CD4-positive, alpha-beta memory T cell (primary cell): Measurements from ENCODE around the gene EDEM2. TPM values are rescaled to one million over a fixed set of nuclear protein-coding genes. Genes with fewer than 3 reads are reported as not detected.
"Not testable (repeated sequence)": the region's sequence is repeated elsewhere in the genome, so short reads cannot be mapped to it uniquely, and the experiment has no call there.

Experiments
- CTCF ChIA-PET: fragments of 350-600 bp; sonication (Branson Sonifier 250); formaldehyde crosslinking; loops from one replicate; lab custom pipeline; 2021; ENCODE audit warnings: inconsistent platforms; ENCODE audit not compliant: partially characterized antibody; lab: Charles Lee
- POLR2A ChIA-PET: fragments of 350-600 bp; sonication (Branson Sonifier 250); formaldehyde crosslinking; loops from one replicate; lab custom pipeline; 2021; ENCODE audit not compliant: partially characterized antibody; lab: Charles Lee
- DNase-seq, 5 donors: peaks; one replicate each; pipeline versions ENCODE4 v3.0.0 to v3.0.0-alpha.2; 2020 to 2022; ENCODE audit warnings: mixed read lengths in 1 of 5
- H3K27ac ChIP-seq: one replicate; pipeline ENCODE4 v1.7.0; 2013; ENCODE audit warnings: low read depth, low read length
- H3K27me3 ChIP-seq: 2 replicates; pipeline ENCODE4 v1.7.0; 2013; ENCODE audit warnings: mild to moderate bottlenecking, low read length, moderate library complexity; ENCODE audit not compliant: insufficient read depth
- H3K36me3 ChIP-seq: 2 replicates; pipeline ENCODE4 v1.7.0; 2013; ENCODE audit warnings: mild to moderate bottlenecking, low read length, moderate library complexity; ENCODE audit not compliant: insufficient read depth
- H3K4me1 ChIP-seq: 2 replicates; pipeline ENCODE4 v1.7.0; 2013; ENCODE audit warnings: mild to moderate bottlenecking, low read length, moderate library complexity; ENCODE audit not compliant: insufficient read depth
- H3K4me3 ChIP-seq, 2 donors: one replicate each; pipeline ENCODE4 v1.7.0; 2013; ENCODE audit warnings: low read length in 2 of 2, mild to moderate bottlenecking in 1 of 2
- H3K9me3 ChIP-seq, 2 donors: one replicate each; pipeline ENCODE4 v1.7.0; 2013; ENCODE audit warnings: low read length in 2 of 2, control low read depth in 1 of 2; ENCODE audit not compliant: control insufficient read depth in 1 of 2
- H3K27ac Mint-ChIP-seq, 7 donors: one replicate each; pipeline ENCODE4 v1.8.0; 2020 to 2021; ENCODE audit warnings: mixed read lengths in 7 of 7, mild to moderate bottlenecking in 6 of 7, inconsistent platforms in 3 of 7, moderate library complexity in 3 of 7
- H3K27me3 Mint-ChIP-seq, 2 donors: one replicate each; pipeline ENCODE4 v1.8.0; 2020 to 2021; ENCODE audit warnings: mixed read lengths in 2 of 2
- H3K36me3 Mint-ChIP-seq, 2 donors: one replicate each; pipeline ENCODE4 v1.8.0; 2020 to 2021; ENCODE audit warnings: mixed read lengths in 2 of 2, inconsistent platforms in 1 of 2, mild to moderate bottlenecking in 1 of 2
- H3K4me1 Mint-ChIP-seq, 4 donors: one replicate each; pipeline ENCODE4 v1.8.0; 2020 to 2021; ENCODE audit warnings: mixed read lengths in 4 of 4, mild to moderate bottlenecking in 1 of 4
- H3K4me3 Mint-ChIP-seq, 8 donors: one replicate each; pipeline ENCODE4 v1.8.0; 2020 to 2021; ENCODE audit warnings: mixed read lengths in 8 of 8, mild to moderate bottlenecking in 7 of 8, moderate library complexity in 6 of 8, inconsistent platforms in 3 of 8
- H3K9me3 Mint-ChIP-seq, 8 donors: one replicate each; pipeline ENCODE4 v1.8.0; 2020 to 2021; ENCODE audit warnings: mixed read lengths in 8 of 8, mild to moderate bottlenecking in 5 of 8, inconsistent platforms in 3 of 8, moderate library complexity in 1 of 8
- intact Hi-C: fragments of 100-400 bp; cut with micrococcal nuclease; formaldehyde crosslinking; loops from one replicate; pipeline ENCODE4 v1.15.1; 2023
- polyA plus RNA-seq, 2 donors: library from polyadenylated mRNA; unstranded; fragments of 300-500 nt; fragmentation: Illumina TruSeq; gene quantifications; one replicate each; pipeline ENCODE4 v1.2.3, GENCODE V29; 2021
- total RNA-seq, 2 experiments: library from RNA; stranded (reverse); gene quantifications; one replicate each; pipeline ENCODE4 v1.2.3, GENCODE V29; 2021

EDEM2 gene, protein sequence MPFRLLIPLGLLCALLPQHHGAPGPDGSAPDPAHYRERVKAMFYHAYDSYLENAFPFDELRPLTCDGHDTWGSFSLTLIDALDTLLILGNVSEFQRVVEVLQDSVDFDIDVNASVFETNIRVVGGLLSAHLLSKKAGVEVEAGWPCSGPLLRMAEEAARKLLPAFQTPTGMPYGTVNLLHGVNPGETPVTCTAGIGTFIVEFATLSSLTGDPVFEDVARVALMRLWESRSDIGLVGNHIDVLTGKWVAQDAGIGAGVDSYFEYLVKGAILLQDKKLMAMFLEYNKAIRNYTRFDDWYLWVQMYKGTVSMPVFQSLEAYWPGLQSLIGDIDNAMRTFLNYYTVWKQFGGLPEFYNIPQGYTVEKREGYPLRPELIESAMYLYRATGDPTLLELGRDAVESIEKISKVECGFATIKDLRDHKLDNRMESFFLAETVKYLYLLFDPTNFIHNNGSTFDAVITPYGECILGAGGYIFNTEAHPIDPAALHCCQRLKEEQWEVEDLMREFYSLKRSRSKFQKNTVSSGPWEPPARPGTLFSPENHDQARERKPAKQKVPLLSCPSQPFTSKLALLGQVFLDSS
- total RNA-seq, result 10 to 100 TPM; 27.2 to 27.6 TPM
- 10 to 100 TPM; 52.1 to 62.1 TPM for polyA plus RNA-seq

DNA sequence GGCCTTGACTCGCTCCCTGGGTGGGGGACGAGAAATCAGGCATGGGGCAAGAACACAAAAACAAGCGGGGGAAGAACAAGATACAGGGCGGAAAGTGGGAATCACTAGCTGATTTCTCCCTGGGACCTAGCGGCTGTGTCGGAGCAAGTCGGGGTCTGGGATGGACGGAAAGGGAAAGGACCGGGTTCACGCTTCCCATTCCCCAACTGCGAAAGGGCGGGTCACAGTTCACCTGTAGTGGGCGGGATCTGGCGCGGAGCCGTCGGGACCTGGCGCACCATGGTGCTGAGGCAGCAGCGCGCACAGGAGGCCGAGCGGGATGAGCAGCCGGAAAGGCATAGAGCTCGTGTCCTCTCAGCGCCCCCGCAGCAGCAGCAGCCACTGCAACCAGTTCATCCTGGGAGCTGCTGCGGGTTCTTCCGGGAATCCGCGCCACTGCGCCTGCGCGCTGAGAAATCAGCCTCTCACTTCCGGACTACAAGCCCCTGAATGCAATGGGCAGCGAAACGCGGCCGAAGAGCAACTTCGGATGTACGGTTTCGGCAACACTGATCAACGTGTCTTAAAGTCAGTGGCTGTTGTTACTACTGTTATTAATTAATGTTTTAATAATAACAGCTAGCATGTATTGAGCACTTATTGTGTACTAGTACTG, at the start of gene EDEM2:
Gene EDEM2 (minus strand): TSS at position 417 of the 655 bp plus-strand sequence. CDS start 78 bp downstream, at position 339.
- H3K9me3 ChIP-seq, result no peaks in the 10 kb centered on the region
- Mint-ChIP-seq H3K4me3 (peak within 1 kb of the TSS; percentile 91 to 99 (median 98)), H3K4me1 (peaks cover 25 to 46% (median 35%) of the 10 kb centered on the region in 4 donors), H3K27ac (peak within 1 kb of the TSS; percentile 85 to 98 (median 96)), H3K36me3 (peaks cover 10 to 35% of the 10 kb centered on the region in 2 donors), H3K9me3 (no peaks in the 10 kb centered on the region), H3K27me3 (no peaks in the 10 kb centered on the region)
- ChIA-PET CTCF (interaction anchor here (0.9 to 4.5 kb wide), 8 partner anchors 15 to 807 kb away, joined by 3 to 57 read pairs (median 6); partner anchors contain the start of gene SCAND1), POLR2A (interaction anchor here (1.0 to 4.0 kb wide), 17 partner anchors 10 to 655 kb away, joined by 3 to 33 read pairs (median 5); partner anchors contain the start of genes CPNE1, EIF6, GGT7 and MMP24OS)
- intact Hi-C loops, result loop anchor here (1.0 to 5.0 kb wide), 3 partner anchors 55 to 322 kb away; partner anchors contain the start of genes GGT7, NCOA6 and TRPC4AP
- peaks cover 29% of the 10 kb centered on the region for H3K4me1 ChIP-seq
- H3K4me3 ChIP-seq, result peak within 1 kb of the TSS; percentile 70
- peaks cover 15% of the 10 kb centered on the region for H3K36me3 ChIP-seq
- peak; percentile 92 to 94 (median 93) for DNase-seq
- no peaks in the 10 kb centered on the region for H3K27me3 ChIP-seq
- H3K27ac ChIP-seq, result peak within 1 kb of the TSS; percentile 70

DNA sequence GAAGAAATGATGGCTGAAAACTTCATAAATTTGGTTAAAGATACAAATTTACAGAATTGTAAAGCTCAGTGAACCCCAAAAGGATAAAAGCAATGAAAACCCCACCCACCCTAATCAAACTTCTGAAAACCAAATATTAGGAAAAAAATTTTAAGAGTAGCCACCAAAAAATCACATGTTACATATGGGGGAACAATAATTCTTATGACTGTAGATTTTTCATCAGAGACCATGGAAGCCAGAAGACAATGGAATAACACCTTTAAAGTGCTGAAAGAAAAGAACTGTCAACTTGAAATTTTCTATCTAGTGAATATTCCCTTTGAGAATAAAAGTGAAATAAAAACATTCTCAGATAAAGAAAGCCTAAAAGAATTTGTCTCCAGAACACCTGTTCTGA, 49.2 kb upstream of the EDEM2 start:
- no peaks in the 10 kb centered on the region for H3K9me3 ChIP-seq
- no peaks in the 10 kb centered on the region for H3K27me3 ChIP-seq
- H3K27ac ChIP-seq, result no peak overlapping the region
- ChIA-PET POLR2A (no interaction called here), CTCF (interaction anchor here (0.6 to 1.1 kb wide), 2 partner anchors 30 to 100 kb away, joined by 3 to 4 read pairs; no protein-coding TSS in a partner anchor)
- no peak overlapping the region for H3K4me3 ChIP-seq
- Mint-ChIP-seq H3K4me1 (no peaks in the 10 kb centered on the region), H3K36me3 (peaks cover 23 to 48% of the 10 kb centered on the region in 2 donors), H3K27ac (no peak overlapping the region), H3K4me3 (no peak overlapping the region), H3K9me3 (peaks cover 0 to 27% (median 17%) of the 10 kb centered on the region in 8 donors), H3K27me3 (peaks cover 0 to 1% of the 10 kb centered on the region in 2 donors)
- no peaks in the 10 kb centered on the region for H3K36me3 ChIP-seq
- intact Hi-C loops, result no loop called here
- H3K4me1 ChIP-seq, result no peaks in the 10 kb centered on the region
- no peak for DNase-seq

DNA sequence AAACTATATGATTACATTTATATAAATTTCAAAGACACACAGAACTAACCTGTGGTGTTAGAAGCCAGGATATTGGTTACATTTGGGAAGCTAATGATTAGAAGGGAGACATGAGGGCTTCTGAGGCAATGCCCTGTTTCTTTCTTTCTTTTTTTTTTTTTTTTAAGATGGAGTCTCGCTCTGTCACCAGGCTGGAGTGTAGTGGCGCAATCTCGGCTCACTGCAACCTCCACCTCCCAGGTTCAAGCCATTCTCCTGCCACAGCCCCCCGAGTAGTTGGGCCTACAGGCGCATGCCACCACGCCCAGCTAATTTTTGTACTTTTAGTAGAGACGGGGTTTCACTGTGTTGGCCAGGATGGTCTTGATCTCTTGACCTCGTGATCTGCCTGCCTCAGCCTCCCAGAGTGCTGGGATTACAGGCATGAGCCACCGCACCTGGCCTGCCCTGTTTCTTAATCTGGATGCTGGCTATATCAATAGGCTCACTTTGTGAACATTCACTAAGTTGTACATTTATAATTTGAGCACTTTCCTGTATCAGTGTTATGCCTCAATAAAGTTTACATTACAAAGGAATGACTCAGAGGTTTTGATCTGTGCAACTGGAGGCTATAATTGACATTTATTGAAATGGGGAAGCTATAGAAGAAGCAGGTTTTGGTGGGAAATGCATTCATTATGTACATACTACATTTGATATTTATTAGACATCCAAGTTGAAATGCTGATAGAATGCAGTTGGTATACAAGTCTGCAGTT, 46.1 kb upstream of the EDEM2 start:
- H3K27me3 ChIP-seq, H3K4me1 Mint-ChIP-seq, H3K27ac Mint-ChIP-seq, H3K27ac ChIP-seq, POLR2A ChIA-PET, H3K4me1 ChIP-seq, H3K27me3 Mint-ChIP-seq, DNase-seq, H3K4me3 ChIP-seq, intact Hi-C loops, H3K4me3 Mint-ChIP-seq, H3K9me3 ChIP-seq, H3K36me3 ChIP-seq: not testable (repeated sequence)
- CTCF ChIA-PET, result interaction anchor here (0.6 to 1.9 kb wide), 3 partner anchors 16 to 99 kb away, joined by 3 to 6 read pairs (median 4); no protein-coding TSS in a partner anchor
- H3K9me3 Mint-ChIP-seq, result peaks cover 0 to 26% (median 13%) of the 10 kb centered on the region in 8 donors
- H3K36me3 Mint-ChIP-seq, result peaks cover 21 to 48% of the 10 kb centered on the region in 2 donors

DNA sequence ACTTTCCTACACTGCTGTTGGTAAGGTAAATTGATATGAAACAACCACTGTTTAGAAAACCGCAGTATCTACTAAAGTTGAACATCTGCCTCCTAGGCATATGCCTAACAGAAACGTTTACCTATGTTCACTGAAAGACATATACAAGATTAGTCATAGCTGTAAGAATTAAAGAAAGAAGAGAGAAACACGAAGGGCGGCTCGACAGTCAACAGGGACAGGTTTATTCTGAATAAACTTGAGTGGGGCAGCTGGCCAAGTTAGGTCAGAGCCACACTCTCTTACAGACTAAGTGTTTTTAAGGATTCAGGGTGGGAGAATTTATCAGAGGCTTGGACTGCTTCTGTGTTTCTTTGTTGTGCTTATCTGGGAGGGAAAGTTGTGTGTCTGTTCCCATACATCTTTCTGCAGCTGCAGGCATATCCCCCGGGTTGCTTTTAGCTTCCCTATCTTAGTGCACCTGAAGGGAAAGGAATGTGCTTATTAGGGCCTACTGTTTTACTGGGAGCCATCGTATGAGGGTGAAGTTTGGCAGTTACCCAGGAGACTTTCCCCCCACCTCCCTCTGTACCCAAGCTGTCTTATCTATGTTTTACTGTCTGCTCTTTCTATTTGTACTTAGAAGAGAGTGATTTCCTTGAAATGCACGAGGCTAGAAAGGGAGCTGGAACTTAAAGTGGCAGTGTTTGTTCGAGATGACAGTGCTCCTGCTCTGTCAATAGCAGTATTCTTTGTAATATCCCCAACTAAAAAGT, 45.2 kb upstream of the EDEM2 start:
- ChIA-PET CTCF (no interaction called here), POLR2A (no interaction called here)
- Mint-ChIP-seq H3K4me3 (no peak overlapping the region), H3K36me3 (peaks cover 21 to 46% of the 10 kb centered on the region in 2 donors), H3K27me3 (peaks cover 0 to 1% of the 10 kb centered on the region in 2 donors), H3K4me1 (no peaks in the 10 kb centered on the region), H3K9me3 (peaks cover 0 to 22% (median 13%) of the 10 kb centered on the region in 8 donors), H3K27ac (peak overlapping the region in 1 of 7 donors; percentile 52)
- H3K27me3 ChIP-seq, result no peaks in the 10 kb centered on the region
- H3K4me3 ChIP-seq, result no peak overlapping the region
- no peaks in the 10 kb centered on the region for H3K36me3 ChIP-seq
- no peak overlapping the region for H3K27ac ChIP-seq
- H3K9me3 ChIP-seq, result no peaks in the 10 kb centered on the region
- DNase-seq, result no peak
- H3K4me1 ChIP-seq, result no peaks in the 10 kb centered on the region
- intact Hi-C loops, result no loop called here

DNA sequence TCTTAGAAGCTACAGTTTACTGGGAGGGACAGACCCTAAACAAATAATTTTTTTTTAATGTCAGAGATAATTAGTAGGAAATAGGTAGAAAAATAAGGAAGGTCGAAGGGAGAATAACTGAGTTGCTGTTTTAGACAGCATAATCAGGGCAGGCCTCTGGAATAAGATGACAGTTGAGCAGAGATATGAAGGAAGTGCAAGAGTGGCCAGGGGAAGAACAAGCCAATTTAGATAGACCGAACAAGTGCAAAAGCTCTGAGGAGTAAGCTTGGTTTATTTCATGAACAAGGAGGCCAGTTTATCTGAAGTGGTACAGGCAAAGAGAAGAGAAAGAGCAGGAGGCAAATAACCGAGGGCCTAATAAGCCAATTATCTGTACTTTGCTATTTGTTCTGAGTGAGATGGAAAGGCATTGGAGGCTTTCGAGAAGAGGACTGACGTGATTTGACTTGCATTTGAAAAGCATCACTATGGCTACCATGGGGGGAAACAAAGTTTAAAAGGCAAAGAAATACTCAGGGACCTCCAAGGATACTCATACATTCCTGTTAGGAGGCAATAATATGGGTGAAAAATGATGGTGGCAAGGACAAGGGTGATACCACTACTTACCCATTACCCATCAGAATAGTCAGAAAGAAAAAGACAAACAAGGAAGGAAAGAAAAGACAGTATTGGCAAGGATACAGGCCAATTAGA, 44.4 kb upstream of the EDEM2 start:
- H3K9me3 Mint-ChIP-seq, result peaks cover 0 to 17% (median 5%) of the 10 kb centered on the region in 8 donors
- H3K4me3 Mint-ChIP-seq, result no peak overlapping the region
- intact Hi-C loops, result no loop called here
- DNase-seq, result no peak
- CTCF ChIA-PET, result no interaction called here
- no peaks in the 10 kb centered on the region for H3K36me3 ChIP-seq
- peak overlapping the region in 1 of 7 donors; percentile 55 for H3K27ac Mint-ChIP-seq
- peaks cover 0 to 1% of the 10 kb centered on the region in 2 donors for H3K27me3 Mint-ChIP-seq
- H3K4me1 ChIP-seq, result no peaks in the 10 kb centered on the region
- no peak overlapping the region for H3K27ac ChIP-seq
- H3K4me3 ChIP-seq, result no peak overlapping the region
- no peaks in the 10 kb centered on the region for H3K4me1 Mint-ChIP-seq
- no peaks in the 10 kb centered on the region for H3K27me3 ChIP-seq
- no peaks in the 10 kb centered on the region for H3K9me3 ChIP-seq
- H3K36me3 Mint-ChIP-seq, result peaks cover 16 to 40% of the 10 kb centered on the region in 2 donors
- POLR2A ChIA-PET, result no interaction called here

DNA sequence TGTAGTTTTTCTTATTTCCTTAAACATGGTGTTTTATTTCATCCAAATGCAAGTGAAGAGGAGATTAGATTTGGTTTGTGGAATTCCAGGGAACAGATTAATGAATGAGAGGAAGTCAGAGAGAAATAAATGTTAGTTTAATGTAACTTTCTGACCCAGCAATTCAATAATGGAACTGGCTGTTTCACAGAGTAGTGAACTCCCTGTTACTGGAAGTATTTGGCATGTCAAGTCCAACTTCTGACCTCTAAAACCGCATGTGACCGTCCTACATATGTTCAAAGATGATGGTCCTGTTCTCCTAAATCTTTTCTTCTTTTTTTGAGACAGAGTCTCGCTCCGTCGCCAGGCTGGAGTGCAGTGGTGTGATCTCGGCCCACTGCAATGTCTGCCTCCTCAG, 43.4 kb upstream of the EDEM2 start:
- H3K27me3 Mint-ChIP-seq, result peaks cover 0 to 1% of the 10 kb centered on the region in 2 donors
- intact Hi-C loops, result no loop called here
- H3K36me3 Mint-ChIP-seq, result peaks cover 14 to 36% of the 10 kb centered on the region in 2 donors
- ChIA-PET POLR2A (no interaction called here), CTCF (no interaction called here)
- H3K9me3 Mint-ChIP-seq, result peaks cover 0 to 6% (median 1%) of the 10 kb centered on the region in 8 donors
- H3K9me3 ChIP-seq, result no peaks in the 10 kb centered on the region
- no peaks in the 10 kb centered on the region for H3K36me3 ChIP-seq
- no peak overlapping the region for H3K4me3 Mint-ChIP-seq
- H3K4me3 ChIP-seq, result no peak overlapping the region
- no peaks in the 10 kb centered on the region for H3K27me3 ChIP-seq
- H3K27ac ChIP-seq, result no peak overlapping the region
- no peaks in the 10 kb centered on the region for H3K4me1 Mint-ChIP-seq
- DNase-seq, result no peak
- H3K4me1 ChIP-seq, result no peaks in the 10 kb centered on the region
- H3K27ac Mint-ChIP-seq, result no peak overlapping the region
